Astrocyte (in vitro differentiated cells and primary cell): ENCODE measurements around the gene ZNF787. TPM values are rescaled to one million over a fixed set of nuclear protein-coding genes. Genes with fewer than 3 reads are reported as not detected.

Source experiments
- DNase-seq: peaks from one replicate; pipeline ENCODE4 v3.0.0-alpha.2; 2010; ENCODE audit warnings: low read depth
- FAIRE-seq: peaks from 2 replicates; lab custom pipeline; 2011; peaks lifted over from hg19 to GRCh38; lab: Jason Lieb, UNC
- H2AFZ ChIP-seq: 2 replicates; pipeline ENCODE4 v1.6.0; 2012; ENCODE audit warnings: low read depth, low read length, inconsistent platforms
- H3K27ac ChIP-seq: 2 replicates; pipeline ENCODE4 v1.5.1; 2011; ENCODE audit warnings: low read depth, low read length, inconsistent platforms
- H3K27me3 ChIP-seq: 2 replicates; pipeline ENCODE4 v1.6.0; 2011; ENCODE audit warnings: low read length, inconsistent platforms; ENCODE audit not compliant: insufficient read depth
- H3K36me3 ChIP-seq: 2 replicates; pipeline ENCODE4 v1.5.1; 2011; ENCODE audit warnings: low read length, inconsistent platforms; ENCODE audit not compliant: insufficient read depth
- H3K4me1 ChIP-seq: 2 replicates; pipeline ENCODE4 v1.5.1; 2011; ENCODE audit warnings: low read length, inconsistent platforms; ENCODE audit not compliant: insufficient read depth
- H3K4me2 ChIP-seq: 2 replicates; pipeline ENCODE4 v1.6.0; 2012; ENCODE audit warnings: low read length, inconsistent platforms
- H3K4me3 ChIP-seq: 2 replicates; pipeline ENCODE4 v1.5.1; 2011; ENCODE audit warnings: low read depth, mild to moderate bottlenecking, low read length, inconsistent platforms; ENCODE audit not compliant: insufficient read depth
- H3K79me2 ChIP-seq: 2 replicates; pipeline ENCODE4 v1.6.0; 2012; ENCODE audit warnings: mild to moderate bottlenecking, low read length, inconsistent platforms; ENCODE audit not compliant: insufficient read depth
- H3K9ac ChIP-seq: 2 replicates; pipeline ENCODE4 v1.6.0; 2012; ENCODE audit warnings: mild to moderate bottlenecking, low read length, inconsistent platforms
- H3K9me3 ChIP-seq: 2 replicates; pipeline ENCODE4 v1.5.1; 2012; ENCODE audit warnings: low read depth, mild to moderate bottlenecking, low read length, inconsistent platforms; ENCODE audit not compliant: insufficient read depth
- H4K20me1 ChIP-seq: 2 replicates; pipeline ENCODE4 v1.6.0; 2012; ENCODE audit warnings: low read length, inconsistent platforms; ENCODE audit not compliant: insufficient read depth
- H3K27ac Mint-ChIP-seq: one replicate; pipeline ENCODE4 v1.8.0; 2021; ENCODE audit warnings: mild to moderate bottlenecking, mixed read lengths; ENCODE audit not compliant: unreplicated experiment
- H3K27me3 Mint-ChIP-seq: one replicate; pipeline ENCODE4 v1.8.0; 2021; ENCODE audit warnings: low read depth, mixed read lengths; ENCODE audit not compliant: unreplicated experiment
- H3K36me3 Mint-ChIP-seq: one replicate; pipeline ENCODE4 v1.8.0; 2021; ENCODE audit warnings: low read depth, mixed read lengths; ENCODE audit not compliant: unreplicated experiment
- H3K4me1 Mint-ChIP-seq: one replicate; pipeline ENCODE4 v1.8.0; 2021; ENCODE audit warnings: low read depth, mixed read lengths; ENCODE audit not compliant: unreplicated experiment
- H3K4me3 Mint-ChIP-seq: one replicate; pipeline ENCODE4 v1.8.0; 2021; ENCODE audit warnings: mild to moderate bottlenecking, moderate library complexity, mixed read lengths; ENCODE audit not compliant: unreplicated experiment
- H3K9me3 Mint-ChIP-seq: one replicate; pipeline ENCODE4 v1.8.0; 2021; ENCODE audit warnings: mild to moderate bottlenecking, mixed read lengths; ENCODE audit not compliant: unreplicated experiment
- CTCF ChIP-seq: IDR thresholded peaks from 2 replicates; pipeline ENCODE4 v1.5.1; 2011; ENCODE audit warnings: low read depth, mild to moderate bottlenecking, inconsistent platforms, low read length, moderate library complexity; ENCODE audit not compliant: insufficient read depth
- EZH2 ChIP-seq: IDR thresholded peaks from 2 replicates; pipeline ENCODE4 v1.6.1; 2012; ENCODE audit warnings: mild to moderate bottlenecking, low read length, inconsistent platforms; ENCODE audit not compliant: insufficient read depth
- total RNA-seq: library from RNA; stranded (reverse); gene quantifications from 2 replicates; pipeline ENCODE4 v1.2.1, GENCODE V29; 2021

Gene ZNF787
- total RNA-seq, 1 donor from 2014 or later = 36.3 TPM

- DNase-seq = no peak
- Histone ChIP-seq H3K27ac (no peak overlapping the region), H3K27me3 (no peaks in the 10 kb centered on the region), H3K9me3 (no peaks in the 10 kb centered on the region), H2AFZ (no peak overlapping the region), H4K20me1 (peaks cover 57% of the 10 kb centered on the region), H3K9ac (no peak overlapping the region), H3K4me1 (no peaks in the 10 kb centered on the region), H3K4me3 (no peak overlapping the region), H3K36me3 (no peaks in the 10 kb centered on the region), H3K4me2 (no peak overlapping the region), H3K79me2 (peaks cover 59% of the 10 kb centered on the region)
- Mint-ChIP-seq H3K4me1 (peaks cover 7% of the 10 kb centered on the region), H3K9me3 (no peaks in the 10 kb centered on the region), H3K27me3 (no peaks in the 10 kb centered on the region), H3K36me3 (peaks cover 1% of the 10 kb centered on the region), H3K4me3 (no peak overlapping the region), H3K27ac (no peak overlapping the region)
- FAIRE-seq = no peak
- TF ChIP-seq EZH2 (no peak), CTCF (no peak)
Measured at GRCh38 chr19:56101095-56101494, 20.0 kb downstream of the ZNF787 start.

DNA sequence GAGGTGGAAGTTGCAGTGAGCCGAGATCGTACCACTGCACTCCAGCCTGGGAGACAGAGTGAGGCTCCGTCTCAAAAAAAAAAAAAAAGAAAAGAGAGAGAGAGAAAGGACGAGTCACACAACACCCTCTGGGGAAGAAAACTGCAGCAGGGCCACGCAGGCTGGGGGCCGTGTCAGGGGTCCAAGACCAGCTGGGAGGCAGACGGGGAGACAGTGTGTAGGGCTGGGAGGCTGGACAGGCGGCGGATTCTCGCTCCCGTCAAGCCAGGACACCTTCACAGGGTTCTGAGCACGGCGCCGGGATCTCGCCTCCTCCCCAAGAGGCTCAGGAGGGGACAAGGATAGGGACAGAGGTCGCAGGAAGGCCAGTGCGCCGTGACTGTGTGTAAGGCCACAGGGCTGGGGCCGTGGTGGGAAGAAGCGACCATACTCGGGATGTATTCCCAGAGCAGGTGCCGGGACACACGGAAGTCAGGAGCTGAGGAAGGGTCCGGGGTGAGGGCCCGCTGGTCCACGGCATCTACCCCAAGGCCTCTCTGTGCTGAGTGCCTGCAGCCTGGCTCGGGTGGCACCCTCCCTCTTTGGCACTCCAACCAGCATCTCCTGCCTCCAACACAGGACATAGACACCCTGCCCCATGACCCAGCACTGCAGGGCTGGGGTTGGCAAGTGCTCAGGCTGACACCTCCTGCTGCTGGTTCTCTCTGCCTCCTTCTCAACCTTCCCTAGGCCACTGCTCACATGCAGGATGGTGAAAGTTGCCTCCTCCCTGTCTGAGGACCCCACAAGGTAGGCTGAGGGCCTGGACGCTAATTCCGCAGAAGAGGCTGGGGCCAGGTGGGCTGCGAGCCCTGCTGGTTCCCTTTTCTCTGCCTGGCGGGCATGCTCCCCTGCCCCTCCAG, 21.2 kb downstream of the ZNF787 start:
- Histone ChIP-seq H3K4me2 (no peak overlapping the region), H3K27ac (no peak overlapping the region), H4K20me1 (peaks cover 50% of the 10 kb centered on the region), H3K4me1 (no peaks in the 10 kb centered on the region), H3K4me3 (no peak overlapping the region), H3K9ac (no peak overlapping the region), H3K27me3 (no peaks in the 10 kb centered on the region), H2AFZ (no peak overlapping the region), H3K9me3 (no peaks in the 10 kb centered on the region), H3K36me3 (no peaks in the 10 kb centered on the region), H3K79me2 (peaks cover 53% of the 10 kb centered on the region)
- H3K4me1 Mint-ChIP-seq = peaks cover 3% of the 10 kb centered on the region
- FAIRE-seq (no peak), DNase-seq (no peak)
- no peak overlapping the region for H3K27ac Mint-ChIP-seq
- H3K9me3 Mint-ChIP-seq = no peaks in the 10 kb centered on the region
- TF ChIP-seq CTCF = no peak
- no peak for TF ChIP-seq EZH2
- H3K36me3 Mint-ChIP-seq = peaks cover 1% of the 10 kb centered on the region
- no peaks in the 10 kb centered on the region for H3K27me3 Mint-ChIP-seq
- H3K4me3 Mint-ChIP-seq = no peak overlapping the region
